Left ventricle myocardium superior (tissue), 1 donor: Measurements from ENCODE around the gene ANKRD33B. TPM values are rescaled to one million over a fixed set of nuclear protein-coding genes. Genes with fewer than 3 reads are reported as not detected.
"Not testable (repeated sequence)": the region's sequence is repeated elsewhere in the genome, so short reads cannot be mapped to it uniquely, and the experiment has no call there.

Source experiments
- ATAC-seq: fragments of 200-7000 bp; cut with Tn5 transposase; one replicate; pipeline ENCODE4 v1.9.1; 2020; ENCODE audit warnings: mild to moderate bottlenecking, moderate library complexity
- DNase-seq: peaks from one replicate; pipeline ENCODE4 v3.0.0-alpha.2; 2020
- intact Hi-C: fragments of 100-400 bp; cut with micrococcal nuclease; formaldehyde crosslinking; loops from one replicate; pipeline ENCODE4 v1.11.0; 2022
- total RNA-seq: library from RNA; stranded (reverse); fragmentation: NEBNext Ultra II Directional; extraction: Animal tissue kit (Norgen Biotek cat#: 25700); gene quantifications from one replicate; pipeline ENCODE4 v1.2.1, GENCODE V29; 2021
- donor health status: DM: no; HTN: yes; CAD: no; lungs with severe emphysema.

ANKRD33B gene
- total RNA-seq, 1 donor from 2014 or later: 6.7 TPM

DNA sequence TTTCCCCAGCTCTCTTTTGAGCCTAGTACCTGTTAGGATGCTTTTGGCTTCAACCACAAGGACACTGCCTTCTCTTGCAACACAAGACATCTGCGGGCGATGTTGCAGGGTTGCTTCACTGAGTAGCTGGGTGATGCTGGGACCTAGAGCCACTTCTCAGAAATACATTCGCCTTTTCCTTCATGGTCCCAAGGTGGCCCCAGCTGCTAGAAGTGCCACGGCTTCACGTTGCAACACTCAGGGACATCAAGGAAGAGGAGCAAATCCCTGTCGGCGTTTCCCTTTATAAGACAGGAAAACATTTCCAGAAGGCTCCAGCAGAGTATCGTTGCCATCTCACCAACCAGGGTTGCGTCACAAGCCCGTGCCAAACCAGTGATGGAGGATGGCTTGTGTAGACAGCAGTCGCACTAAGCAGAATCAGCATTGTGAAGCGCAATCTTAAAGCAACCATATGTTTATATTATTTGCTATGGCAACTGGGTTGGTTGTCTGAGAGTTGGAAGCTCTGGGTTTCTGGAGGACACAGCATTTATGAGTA, 62.7 kb downstream of the ANKRD33B start:
- no peak for ATAC-seq
- intact Hi-C loops: no loop called here
- no peak for DNase-seq

- peak; percentile 15 for ATAC-seq
- DNase-seq: no peak
- intact Hi-C loops: no loop called here
Observed at GRCh38 chr5:10627160-10627701, 63.4 kb downstream of the ANKRD33B start.

DNA sequence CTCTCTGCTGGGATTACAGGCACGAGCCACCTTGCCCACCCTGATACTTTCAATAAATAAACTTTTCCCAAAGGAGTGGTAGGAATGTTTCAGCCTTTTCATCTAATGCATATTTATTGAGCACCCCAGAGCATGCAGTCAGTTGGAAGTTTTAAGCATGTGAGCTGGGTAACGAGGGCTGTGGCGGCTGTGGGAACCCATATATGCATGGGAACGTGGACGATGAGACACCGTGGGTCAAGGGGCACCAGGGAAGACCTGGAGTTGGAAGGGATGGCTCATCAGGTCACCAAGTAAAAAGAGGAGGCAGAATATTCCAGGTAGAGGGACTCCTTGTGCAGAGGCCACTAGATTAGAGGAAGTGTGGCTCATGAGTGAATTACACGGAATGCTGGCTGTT, 64.7 kb downstream of the ANKRD33B start:
- intact Hi-C loops: loop anchor here (2.0 kb wide), 1 partner anchor 176 kb away; no protein-coding TSS in a partner anchor
- DNase-seq: no peak
- ATAC-seq: no peak

DNA sequence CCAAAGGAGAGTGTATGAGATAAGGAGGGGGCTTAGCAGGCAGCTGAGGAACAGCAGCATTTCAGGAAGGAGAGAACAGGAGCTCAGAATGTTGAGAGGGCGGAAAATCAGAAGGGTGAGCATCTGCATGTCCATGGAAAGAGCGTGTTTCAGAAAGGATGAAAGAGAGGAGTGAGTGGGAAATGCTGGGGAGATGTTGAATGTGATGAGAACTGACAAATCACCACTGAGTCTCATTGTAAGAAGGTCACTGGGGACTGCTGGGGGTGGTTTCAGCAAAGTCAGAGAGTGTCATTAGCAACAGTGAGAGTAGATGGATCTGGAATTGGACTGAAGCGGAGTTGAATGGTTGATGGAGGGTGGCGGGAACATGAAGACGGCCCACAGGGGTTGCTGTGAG, 65.8 kb downstream of the ANKRD33B start:
- intact Hi-C loops: loop anchor here (2.0 kb wide), 1 partner anchor 177 kb away; no protein-coding TSS in a partner anchor
- no peak for DNase-seq

GRCh38 chr5:10630126-10630525, 66.3 kb downstream of the ANKRD33B start:
- ATAC-seq (no peak), DNase-seq (no peak)
- intact Hi-C loops: no loop called here

More for the DNA sequence above, 65.8 kb downstream of the ANKRD33B start:
- no peak for ATAC-seq

DNA sequence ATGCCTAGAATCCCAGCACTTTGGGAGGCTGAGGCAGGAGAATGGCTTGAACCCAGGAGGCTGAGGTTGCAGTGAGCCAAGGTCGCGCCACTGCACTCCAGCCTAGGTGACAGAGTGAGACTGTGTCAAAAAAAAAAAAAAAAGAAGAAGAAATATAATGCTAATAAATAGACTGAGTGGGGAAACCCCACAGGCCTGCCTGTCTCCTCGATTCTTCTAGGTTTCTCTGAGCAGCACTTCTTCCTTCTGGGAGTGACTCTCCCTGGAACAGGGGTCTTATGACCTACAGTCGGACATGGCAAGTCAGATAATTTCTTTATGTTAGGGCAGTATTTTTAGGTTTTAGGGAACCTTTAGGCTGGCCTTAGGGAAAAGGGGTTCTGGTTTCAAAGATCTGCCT, 66.9 kb downstream of the ANKRD33B start:
- intact Hi-C loops, ATAC-seq, DNase-seq: not testable (repeated sequence)

- intact Hi-C loops: no loop called here
- DNase-seq: no peak
Observed at GRCh38 chr5:10631316-10631996, 67.6 kb downstream of the ANKRD33B start.

DNA sequence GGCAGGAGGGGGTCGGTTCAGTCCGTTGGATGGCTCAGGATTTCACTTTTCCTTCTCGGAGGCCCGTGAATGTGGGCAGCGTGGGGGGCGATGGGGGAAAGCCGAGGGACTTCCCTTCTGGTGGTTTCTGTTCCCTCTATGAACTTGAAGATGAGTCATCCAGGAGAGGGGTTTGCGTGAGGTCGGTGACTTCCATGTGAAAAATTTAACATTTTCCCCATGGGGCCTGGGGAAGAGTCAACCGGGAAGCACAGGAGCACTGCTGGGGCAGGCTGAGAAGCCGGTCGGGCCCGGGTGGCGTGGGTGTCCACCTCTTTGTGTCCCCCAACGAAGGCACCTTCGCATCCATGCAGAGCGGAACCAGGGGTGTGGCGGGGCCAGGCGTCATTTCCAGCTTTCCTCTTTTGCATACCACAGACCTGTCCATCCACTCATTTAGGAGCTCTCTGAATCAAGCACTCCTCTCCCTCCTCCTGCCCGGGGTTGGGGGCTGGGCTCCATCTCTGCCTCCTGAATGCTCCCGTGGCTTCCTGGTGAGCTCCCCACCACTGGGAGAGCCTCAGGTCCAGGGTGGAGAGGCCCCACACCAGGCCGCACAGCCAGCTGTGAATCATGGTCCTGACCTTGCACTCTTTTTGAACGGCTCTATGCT, 68.4 kb downstream of the ANKRD33B start:
- DNase-seq (no peak), ATAC-seq (no peak)
- intact Hi-C loops: no loop called here

More at GRCh38 chr5:10631316-10631996, 67.6 kb downstream of the ANKRD33B start:
- ATAC-seq: no peak

GRCh38 chr5:10633271-10634049, 69.6 kb downstream of the ANKRD33B start:
- peak; percentile 20 for ATAC-seq
- no peak for DNase-seq
- intact Hi-C loops: no loop called here

DNA sequence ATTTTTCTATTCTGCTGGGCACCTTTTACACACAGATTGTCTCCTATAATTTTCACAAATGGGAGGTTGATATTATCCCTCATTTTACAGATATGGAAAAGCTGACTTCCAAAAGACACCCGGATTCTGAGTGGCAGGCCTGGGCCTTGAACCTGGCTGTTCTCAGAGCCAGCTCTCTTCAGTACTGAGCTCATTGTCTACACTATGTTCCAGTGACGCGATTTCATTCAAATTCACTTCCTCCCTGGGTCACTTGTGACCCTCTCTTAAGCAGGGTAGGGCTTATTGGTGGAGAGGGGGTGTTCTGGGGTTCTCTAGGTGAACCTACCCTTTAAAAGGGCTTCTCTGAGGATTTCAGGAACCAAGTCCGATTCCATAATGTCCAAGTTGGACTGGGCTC, 70.2 kb downstream of the ANKRD33B start:
- ATAC-seq: no peak
- DNase-seq: no peak
- intact Hi-C loops: no loop called here

DNA sequence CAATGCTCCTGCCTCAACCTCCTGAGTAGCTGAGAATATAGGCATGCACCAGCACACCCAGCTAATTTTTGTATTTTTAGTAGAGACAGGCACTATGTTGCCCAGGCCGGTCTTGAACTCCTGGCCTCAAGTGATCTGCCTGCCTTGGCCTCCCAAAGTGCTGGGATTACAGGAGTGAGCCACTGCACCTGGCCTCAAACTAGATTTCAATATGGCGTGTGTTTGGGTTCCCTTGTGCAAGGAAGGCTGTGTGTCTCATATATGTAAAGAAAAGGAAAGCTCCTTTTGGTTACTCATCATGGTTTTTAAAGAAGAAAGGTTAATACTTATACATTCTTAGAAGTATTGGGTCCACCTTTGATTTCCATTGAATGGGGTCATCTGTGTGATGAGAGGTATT, 70.7 kb downstream of the ANKRD33B start:
- DNase-seq (no peak), ATAC-seq (no peak)
- intact Hi-C loops: no loop called here

DNA sequence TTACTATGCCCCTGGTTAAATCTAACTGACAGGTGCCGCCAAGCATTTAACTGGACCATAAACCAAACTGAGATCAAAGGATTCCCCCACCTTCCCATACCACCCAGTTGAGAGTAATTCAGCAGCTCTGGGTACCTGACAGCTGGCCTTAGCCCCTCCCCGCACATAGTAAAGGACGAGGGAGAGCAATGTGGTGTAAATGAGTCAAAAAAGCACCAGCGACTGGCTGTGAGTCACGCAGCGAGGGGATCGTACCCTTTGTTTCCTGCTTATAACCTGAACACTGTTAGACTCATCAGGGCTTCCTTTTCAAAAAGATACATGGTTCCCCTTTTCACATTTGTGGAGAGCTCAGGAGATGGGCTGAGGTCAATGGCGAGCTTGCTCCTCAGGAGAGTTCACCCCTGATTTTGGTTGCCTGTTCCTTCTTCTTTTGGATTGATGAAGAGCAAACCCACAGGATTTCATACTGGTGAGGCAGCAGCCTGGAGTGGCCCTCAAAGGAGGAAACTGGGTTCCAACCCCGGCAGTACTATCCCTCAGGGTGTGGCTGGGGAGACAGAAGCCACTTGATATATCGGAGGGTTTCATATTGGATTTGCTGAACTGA, 71.5 kb downstream of the ANKRD33B start:
- intact Hi-C loops: no loop called here
- ATAC-seq: no peak

GRCh38 chr5:10635867-10636350, 72.0 kb downstream of the ANKRD33B start:
- intact Hi-C loops: no loop called here
- DNase-seq (no peak), ATAC-seq (no peak)

More for the DNA sequence above, 71.5 kb downstream of the ANKRD33B start:
- no peak for DNase-seq

GRCh38 chr5:10636363-10637142, 72.7 kb downstream of the ANKRD33B start:
- no peak for ATAC-seq
- intact Hi-C loops: no loop called here
- DNase-seq: no peak

- intact Hi-C loops: no loop called here
- DNase-seq (no peak), ATAC-seq (no peak)
Observed at GRCh38 chr5:10637944-10638343, 74.1 kb downstream of the ANKRD33B start.

DNA sequence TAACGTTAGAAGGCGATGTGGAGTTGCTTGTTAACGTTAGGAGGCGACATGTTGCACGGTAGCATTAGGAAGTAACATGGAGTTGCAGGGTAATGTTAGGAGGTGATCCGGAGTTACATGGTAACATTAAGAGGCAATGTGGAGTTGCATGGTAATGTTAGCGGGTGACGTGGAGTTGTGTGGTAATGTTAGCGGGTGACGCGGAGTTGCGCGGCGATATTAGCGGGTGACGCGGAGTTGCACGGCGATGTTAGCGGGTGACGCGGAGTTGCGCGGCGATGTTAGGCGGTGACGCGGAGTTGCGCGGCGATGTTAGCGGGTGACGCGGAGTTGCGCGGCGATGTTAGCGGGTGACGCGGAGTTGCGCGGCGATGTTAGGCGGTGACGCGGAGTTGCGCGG, 74.9 kb downstream of the ANKRD33B start:
- intact Hi-C loops, ATAC-seq: not testable (repeated sequence)

GRCh38 chr5:10639846-10640368, 76.0 kb downstream of the ANKRD33B start:
- intact Hi-C loops: no loop called here
- no peak for DNase-seq
- no peak for ATAC-seq

More for the DNA sequence above, 74.9 kb downstream of the ANKRD33B start:
- not testable (repeated sequence) for DNase-seq

- intact Hi-C loops: no loop called here
- ATAC-seq: no peak
Observed at GRCh38 chr5:10642367-10642766, 78.5 kb downstream of the ANKRD33B start.

More at GRCh38 chr5:10642367-10642766, 78.5 kb downstream of the ANKRD33B start:
- no peak for DNase-seq
